ENCODE data around the gene SLC25A25. TPM values are rescaled to one million over a fixed set of nuclear protein-coding genes. Genes with fewer than 3 reads are reported as not detected.
A peak's percentile ranks its signal among the peaks of the same experiment; 100 is the strongest.
"Not testable (repeated sequence)": the region's sequence is repeated elsewhere in the genome, so short reads cannot be mapped to it uniquely, and the experiment has no call there.

Gene SLC25A25
- total and polyA plus RNA-seq, 10 donors: 6.2 to 44.7 (median 23.0) TPM

DNA sequence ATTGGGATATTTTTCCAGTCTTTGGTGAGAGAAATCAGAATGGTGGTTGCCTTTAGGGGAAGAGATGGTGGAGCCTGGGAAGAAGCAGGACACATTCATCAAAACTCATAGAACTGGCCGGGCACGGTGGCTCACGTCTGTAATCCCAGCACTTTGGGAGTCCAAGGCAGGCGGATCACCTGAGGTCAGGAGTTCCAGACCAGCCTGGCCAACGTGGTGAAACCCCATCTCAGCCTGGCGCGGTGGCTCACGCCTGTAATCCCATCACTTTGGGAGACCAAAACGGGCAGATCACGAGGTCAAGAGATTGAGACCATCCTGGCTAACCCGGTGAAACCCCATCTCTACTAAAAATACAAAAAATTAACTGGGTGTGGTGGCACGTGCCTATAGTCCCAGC lies 43.7 kb downstream of the SLC25A25 start:
- H3K4me3 ChIP-seq; H3K9me3 ChIP-seq; H3K27ac ChIP-seq; H3K27me3 ChIP-seq (replicated peaks in 1 of 7); intact Hi-C loops (cut with DNase I; ENCODE audit: low total_unique reads): not testable (repeated sequence)
- peaks cover 0 to 38% (median 24%) of the 10 kb centered on the region in 6 donors for H3K4me1 ChIP-seq
- peak; percentile 52 for DNase-seq
- WGBS, 5 donors: 83 to 91% (median 87%) methylated on average over 11 to 12 of the region's 12 CpGs
- peak in 1 of 3 donors; percentile 16 for TF ChIP-seq POLR2AphosphoS5 (IDR thresholded peaks at IDR 0.05)
- peaks cover 4 to 60% (median 31%) of the 10 kb centered on the region in 6 donors for H3K36me3 ChIP-seq

DNA sequence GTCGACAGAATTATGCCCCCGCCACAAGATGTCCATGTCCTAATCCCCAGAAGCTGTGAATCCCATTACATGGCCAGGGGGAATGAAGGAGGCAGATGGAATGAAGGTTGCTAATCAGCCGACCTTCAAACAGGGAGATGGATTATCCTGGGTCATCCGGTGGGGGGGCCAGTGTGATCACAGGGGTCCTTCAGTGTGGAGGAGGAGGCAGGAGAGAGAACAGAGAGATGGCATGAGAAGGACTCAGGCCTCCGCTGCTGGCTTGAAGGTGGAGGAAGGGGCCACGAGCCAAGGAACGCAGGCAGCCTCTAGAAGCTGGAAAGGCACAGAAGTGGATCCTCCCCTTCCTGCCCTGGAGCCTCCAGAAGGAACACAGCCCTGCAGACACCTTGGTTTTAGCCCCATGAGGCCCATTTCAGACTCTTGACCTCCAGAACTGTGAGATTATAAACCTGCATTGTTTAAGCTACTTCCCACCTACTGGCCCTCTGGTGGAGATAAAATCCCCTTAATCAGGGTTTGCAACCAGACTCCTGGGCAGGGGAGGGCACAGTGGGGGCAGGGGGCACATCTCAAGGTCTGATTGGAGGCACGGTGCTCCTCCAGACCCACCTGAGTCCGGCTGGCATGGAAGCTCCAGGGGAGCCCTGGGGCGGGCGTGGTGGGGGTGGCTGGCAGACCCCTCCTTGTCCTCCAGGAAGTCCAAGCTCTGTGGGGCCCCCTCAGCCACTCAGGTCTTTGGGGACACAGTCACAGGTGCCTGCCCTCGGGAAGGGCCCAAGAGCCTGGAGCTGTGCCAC lies 45.7 kb downstream of the SLC25A25 start:
- Histone ChIP-seq H3K27me3 (replicated peaks in 1 of 7) (no peaks in the 10 kb centered on the region), H3K9me3 (no peaks in the 10 kb centered on the region), H3K36me3 (peaks cover 0 to 40% (median 11%) of the 10 kb centered on the region in 6 donors), H3K4me3 (no peak overlapping the region), H3K27ac (peak overlapping the region in 1 of 8 donors; percentile 51), H3K4me1 (peaks cover 10 to 47% (median 37%) of the 10 kb centered on the region in 6 donors)
- intact Hi-C loops (cut with DNase I; ENCODE audit: low total_unique reads): no loop called here
- DNase-seq: peak; percentile 73
- TF ChIP-seq, protein P1, sequence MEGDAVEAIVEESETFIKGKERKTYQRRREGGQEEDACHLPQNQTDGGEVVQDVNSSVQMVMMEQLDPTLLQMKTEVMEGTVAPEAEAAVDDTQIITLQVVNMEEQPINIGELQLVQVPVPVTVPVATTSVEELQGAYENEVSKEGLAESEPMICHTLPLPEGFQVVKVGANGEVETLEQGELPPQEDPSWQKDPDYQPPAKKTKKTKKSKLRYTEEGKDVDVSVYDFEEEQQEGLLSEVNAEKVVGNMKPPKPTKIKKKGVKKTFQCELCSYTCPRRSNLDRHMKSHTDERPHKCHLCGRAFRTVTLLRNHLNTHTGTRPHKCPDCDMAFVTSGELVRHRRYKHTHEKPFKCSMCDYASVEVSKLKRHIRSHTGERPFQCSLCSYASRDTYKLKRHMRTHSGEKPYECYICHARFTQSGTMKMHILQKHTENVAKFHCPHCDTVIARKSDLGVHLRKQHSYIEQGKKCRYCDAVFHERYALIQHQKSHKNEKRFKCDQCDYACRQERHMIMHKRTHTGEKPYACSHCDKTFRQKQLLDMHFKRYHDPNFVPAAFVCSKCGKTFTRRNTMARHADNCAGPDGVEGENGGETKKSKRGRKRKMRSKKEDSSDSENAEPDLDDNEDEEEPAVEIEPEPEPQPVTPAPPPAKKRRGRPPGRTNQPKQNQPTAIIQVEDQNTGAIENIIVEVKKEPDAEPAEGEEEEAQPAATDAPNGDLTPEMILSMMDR (IDR thresholded peaks at IDR 0.05 in 8 of 11, conservative IDR thresholded peaks at IDR 0.05 in 3 of 11): no peak
- TF ChIP-seq POLR2A (IDR thresholded peaks at IDR 0.05) (no peak), POLR2AphosphoS5 (IDR thresholded peaks at IDR 0.05) (no peak)
- 92 to 97% (median 94%) methylated on average over 11 to 12 of the region's 12 CpGs for WGBS, 5 donors

DNA sequence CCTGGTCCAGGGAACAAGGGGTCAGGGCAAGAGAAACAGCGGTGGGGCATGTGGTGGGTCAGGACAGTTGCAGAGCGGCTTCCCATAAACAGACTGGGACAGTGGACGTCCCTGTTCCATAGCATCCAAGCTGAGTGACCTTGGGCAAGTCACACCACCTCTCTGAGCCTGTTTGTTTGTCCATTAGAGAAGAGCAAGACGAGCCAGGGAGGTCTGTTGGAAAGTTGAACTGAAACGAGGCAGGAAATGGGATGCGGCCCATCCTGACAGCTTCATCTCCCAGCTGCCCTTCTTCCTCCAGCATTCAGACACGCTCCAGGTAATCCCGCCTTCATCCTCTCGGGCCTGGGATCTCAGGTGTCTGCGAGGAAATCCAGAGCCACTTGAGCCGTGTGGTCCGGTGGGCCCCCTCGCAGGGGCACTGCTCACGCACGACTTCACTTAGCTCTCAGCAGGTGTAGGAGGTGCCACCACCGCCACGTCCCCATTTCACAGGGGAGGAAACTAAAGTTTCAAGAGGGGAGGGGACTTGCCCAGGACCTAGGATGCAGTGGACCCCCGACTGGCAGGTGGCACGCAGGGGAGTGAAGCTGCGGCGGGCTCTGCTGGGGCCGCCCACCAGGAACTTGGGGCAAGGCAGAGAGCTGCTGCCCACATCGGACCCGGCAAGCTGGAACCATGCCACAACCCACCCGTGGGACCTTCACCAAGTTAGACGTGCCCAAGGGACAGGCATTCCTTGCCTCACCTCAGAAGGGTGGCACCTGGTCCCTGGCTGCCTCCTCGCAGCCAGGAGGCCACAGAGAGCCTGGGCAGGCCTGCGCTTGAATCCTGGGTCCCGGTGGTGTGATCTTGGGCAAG lies 46.5 kb downstream of the SLC25A25 start:
- intact Hi-C loops (cut with DNase I; ENCODE audit: low total_unique reads): no loop called here
- Histone ChIP-seq H3K27ac (peak overlapping the region in 4 of 8 donors; percentile 43 to 58 (median 47)), H3K27me3 (replicated peaks in 1 of 7) (no peaks in the 10 kb centered on the region), H3K9me3 (no peaks in the 10 kb centered on the region), H3K4me3 (no peak overlapping the region), H3K4me1 (peaks cover 10 to 43% (median 37%) of the 10 kb centered on the region in 6 donors), H3K36me3 (peaks cover 0 to 31% (median 7%) of the 10 kb centered on the region in 6 donors)
- TF ChIP-seq POLR2A (IDR thresholded peaks at IDR 0.05) (no peak), POLR2AphosphoS5 (IDR thresholded peaks at IDR 0.05) (peak in 1 of 3 donors; percentile 40)
- TF ChIP-seq, protein P1 (IDR thresholded peaks at IDR 0.05 in 8 of 11, conservative IDR thresholded peaks at IDR 0.05 in 3 of 11): no peak
- peak; percentile 73 for DNase-seq
- 77 to 84% (median 80%) methylated on average over 19 to 29 of the region's 29 CpGs for WGBS, 5 donors

DNA sequence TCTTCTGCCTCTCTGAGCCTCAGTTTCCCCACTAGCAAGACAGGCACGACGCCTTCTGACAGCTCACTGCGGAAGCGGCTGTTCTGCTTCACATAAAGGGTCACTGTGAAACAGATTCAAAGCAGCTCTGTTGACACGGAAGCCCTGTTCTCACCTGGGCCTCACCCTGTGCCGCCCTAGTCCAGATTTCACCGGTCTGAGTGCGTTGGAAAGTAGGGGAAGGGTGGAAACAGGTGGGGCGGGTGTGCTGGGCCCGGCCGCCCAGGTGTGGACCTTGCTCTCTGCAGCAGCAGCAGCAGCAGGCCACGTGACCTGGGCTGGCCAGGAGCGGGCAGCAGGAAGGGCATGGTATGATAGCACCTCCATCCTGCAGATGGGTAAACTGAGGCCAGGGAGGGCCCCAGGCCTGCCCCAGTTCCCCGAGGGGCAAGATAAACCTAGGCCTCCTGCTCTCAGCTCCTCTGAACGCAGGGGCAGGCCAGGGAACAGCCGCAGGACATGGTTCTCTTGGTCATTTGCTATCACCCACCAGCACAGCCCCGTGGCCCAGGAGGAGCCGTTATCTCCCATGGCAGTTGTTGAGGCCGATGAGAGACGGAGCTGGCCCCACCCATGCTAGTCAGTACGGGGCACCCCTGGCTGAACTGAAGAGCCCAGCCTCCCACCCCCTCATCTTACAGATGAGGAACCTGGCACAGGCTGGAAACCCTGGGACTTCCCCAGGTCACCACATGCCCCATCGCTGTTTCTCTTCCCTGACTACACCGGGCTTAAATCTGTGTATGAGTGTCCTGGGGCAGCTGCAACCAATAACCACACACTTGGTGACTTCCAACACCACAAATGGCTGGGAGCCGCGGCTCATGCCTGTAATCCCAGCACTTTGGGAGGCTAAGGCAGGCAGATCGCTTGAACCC lies 47.4 kb downstream of the SLC25A25 start:
- peak; percentile 81 for DNase-seq
- H3K27ac ChIP-seq: peak overlapping the region in 5 of 8 donors; percentile 5 to 58 (median 43)
- no peaks in the 10 kb centered on the region for H3K27me3 ChIP-seq (replicated peaks in 1 of 7)
- WGBS, 5 donors: 78 to 83% (median 80%) methylated on average over 20 to 26 of the region's 26 CpGs
- peaks cover 10 to 43% (median 37%) of the 10 kb centered on the region in 6 donors for H3K4me1 ChIP-seq
- H3K9me3 ChIP-seq: no peaks in the 10 kb centered on the region
- no peak overlapping the region for H3K4me3 ChIP-seq
- intact Hi-C loops (cut with DNase I; ENCODE audit: low total_unique reads): no loop called here
- no peak for TF ChIP-seq POLR2A (IDR thresholded peaks at IDR 0.05)
- TF ChIP-seq, protein P1 (IDR thresholded peaks at IDR 0.05 in 8 of 11, conservative IDR thresholded peaks at IDR 0.05 in 3 of 11): no peak
- peak in 2 of 3 donors; percentile 9 to 38 for TF ChIP-seq POLR2AphosphoS5 (IDR thresholded peaks at IDR 0.05)
- H3K36me3 ChIP-seq: peaks cover 0 to 33% (median 14%) of the 10 kb centered on the region in 6 donors
